Stimulated activated CD4-positive, alpha-beta T cell treated with anti-CD3 and anti-CD28 coated beads, Interleukin-12 subunit alpha, Interleukin-12 subunit beta, amount 100 ng/mL, for 4 hours (primary cell): Measurements from ENCODE around the gene FHDC1.

Source experiments
- DNase-seq: peaks from one replicate; pipeline ENCODE4 v3.0.0-alpha.2; 2020

Gene FHDC1

GRCh38 chr4:152983774-152984411, 47.8 kb downstream of the FHDC1 start:
- DNase-seq: no peak

GRCh38 chr4:152988721-152989553, 52.8 kb downstream of the FHDC1 start:
- no peak for DNase-seq

DNA sequence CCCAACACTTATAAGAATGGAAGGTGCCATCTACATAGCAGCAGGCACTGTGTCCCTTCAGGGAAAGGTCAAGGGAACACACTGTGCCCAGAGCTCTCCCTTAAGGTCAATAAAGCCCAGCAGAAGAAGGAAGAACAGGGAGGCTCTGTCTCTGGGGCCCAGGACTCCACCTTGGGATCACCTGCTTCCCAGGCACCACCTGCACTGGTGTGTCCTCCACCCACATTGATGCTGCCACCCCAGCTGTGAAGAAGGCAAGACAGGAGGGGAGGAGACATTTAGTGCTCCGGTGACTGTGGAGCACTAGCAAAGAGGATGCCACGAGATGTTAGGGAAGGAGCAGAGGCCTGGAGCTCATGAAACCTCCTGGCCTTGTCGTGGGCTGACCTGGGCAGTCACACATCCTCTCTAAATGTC, 53.4 kb downstream of the FHDC1 start:
- no peak for DNase-seq

DNA sequence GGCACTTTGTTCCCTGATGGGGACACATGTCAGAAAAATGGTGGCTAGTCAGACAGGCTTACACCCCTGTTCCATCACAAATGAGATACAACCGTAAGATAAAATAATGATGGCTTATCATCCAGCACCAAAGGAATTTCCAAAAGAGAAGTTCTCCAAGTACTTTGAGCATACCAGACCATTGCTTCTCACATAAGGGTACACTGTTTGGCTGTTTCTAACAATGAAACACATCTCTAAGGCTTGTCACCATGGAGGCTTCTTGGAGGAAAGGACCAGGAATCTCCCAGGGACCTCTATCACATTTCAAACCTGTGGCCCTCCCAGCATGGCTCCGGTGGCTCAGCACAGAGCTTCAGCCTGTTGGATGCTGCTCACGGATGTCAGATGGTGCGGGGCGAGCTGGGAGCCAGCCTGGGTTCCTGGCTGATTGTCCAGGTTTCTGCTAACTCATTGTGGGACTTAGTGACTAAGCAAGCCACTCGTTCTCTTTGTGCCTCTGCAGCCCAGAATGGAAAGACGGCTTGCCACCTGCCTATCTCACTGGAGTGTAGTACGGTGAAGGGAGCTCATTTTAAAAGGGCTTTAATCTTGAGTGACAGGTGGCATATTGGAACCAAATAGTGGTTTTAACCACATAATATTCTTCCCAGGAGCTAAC, 54.5 kb downstream of the FHDC1 start:
- DNase-seq: no peak

- DNase-seq: no peak
Measured at GRCh38 chr4:152991398-152991797, 55.3 kb downstream of the FHDC1 start.

DNA sequence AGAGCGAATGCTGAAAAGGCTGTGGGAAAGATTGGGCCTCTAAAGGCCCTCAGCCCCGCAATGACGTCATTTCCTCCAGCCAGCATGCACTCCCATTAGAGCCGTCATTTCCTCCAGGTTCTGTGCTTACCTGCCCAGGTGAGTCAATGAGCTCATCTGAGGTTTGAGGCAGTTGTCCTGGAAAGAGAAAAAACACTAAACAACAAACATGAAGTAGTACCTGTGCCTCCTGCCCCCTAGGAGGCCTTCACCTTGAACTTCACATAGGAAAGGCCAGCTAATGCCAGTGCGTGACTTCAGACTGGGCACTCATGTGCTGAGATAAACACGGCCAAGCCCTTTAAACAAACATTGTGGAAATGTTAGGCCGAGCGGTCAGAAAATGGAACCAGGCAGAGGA, 55.9 kb downstream of the FHDC1 start:
- DNase-seq: no peak

GRCh38 chr4:152992466-152992865, 56.3 kb downstream of the FHDC1 start:
- no peak for DNase-seq

- DNase-seq: no peak
Measured at GRCh38 chr4:152994038-152994437, 57.9 kb downstream of the FHDC1 start.

GRCh38 chr4:152996111-152996571, 60.0 kb downstream of the FHDC1 start:
- DNase-seq: no peak

GRCh38 chr4:152996672-152997071, 60.5 kb downstream of the FHDC1 start:
- DNase-seq: no peak

- DNase-seq: no peak
Measured at GRCh38 chr4:152997288-152997687, 61.2 kb downstream of the FHDC1 start.

DNA sequence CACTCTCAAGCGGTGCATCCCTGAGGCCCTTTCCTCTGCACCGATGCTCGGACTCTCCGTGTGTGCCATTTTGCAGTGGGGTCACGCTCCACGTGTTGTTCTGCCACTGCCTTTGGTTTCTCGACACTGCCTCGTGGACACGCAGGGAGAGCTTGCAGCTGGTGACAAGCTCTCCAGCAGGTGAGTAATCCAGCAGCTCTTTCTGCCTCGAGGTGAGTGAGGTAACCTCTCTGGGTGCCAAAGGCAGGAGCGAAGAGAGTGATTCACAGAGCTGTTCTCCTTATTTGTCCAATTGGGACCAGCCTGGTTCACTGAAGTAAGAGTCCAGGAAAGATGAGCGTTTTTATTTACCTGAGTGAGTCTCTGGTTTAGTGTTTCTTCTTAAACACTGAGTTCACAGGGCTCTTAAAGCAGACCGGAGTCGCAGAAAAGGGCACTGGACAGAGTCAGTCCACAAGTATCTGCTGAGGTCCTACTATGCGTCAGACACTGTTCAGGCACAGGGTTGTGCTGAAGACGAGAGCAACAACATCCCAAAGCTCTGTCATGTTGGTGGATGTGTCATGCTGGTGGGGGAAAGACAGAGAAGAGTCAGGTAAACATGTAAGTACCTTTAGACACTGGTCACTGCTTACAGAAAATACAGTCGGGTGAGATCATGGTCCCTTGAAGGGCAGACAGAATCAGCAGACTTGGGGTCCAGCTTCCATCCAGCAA, 61.8 kb downstream of the FHDC1 start:
- no peak for DNase-seq

GRCh38 chr4:152998861-152999260, 62.7 kb downstream of the FHDC1 start:
- DNase-seq: no peak

DNA sequence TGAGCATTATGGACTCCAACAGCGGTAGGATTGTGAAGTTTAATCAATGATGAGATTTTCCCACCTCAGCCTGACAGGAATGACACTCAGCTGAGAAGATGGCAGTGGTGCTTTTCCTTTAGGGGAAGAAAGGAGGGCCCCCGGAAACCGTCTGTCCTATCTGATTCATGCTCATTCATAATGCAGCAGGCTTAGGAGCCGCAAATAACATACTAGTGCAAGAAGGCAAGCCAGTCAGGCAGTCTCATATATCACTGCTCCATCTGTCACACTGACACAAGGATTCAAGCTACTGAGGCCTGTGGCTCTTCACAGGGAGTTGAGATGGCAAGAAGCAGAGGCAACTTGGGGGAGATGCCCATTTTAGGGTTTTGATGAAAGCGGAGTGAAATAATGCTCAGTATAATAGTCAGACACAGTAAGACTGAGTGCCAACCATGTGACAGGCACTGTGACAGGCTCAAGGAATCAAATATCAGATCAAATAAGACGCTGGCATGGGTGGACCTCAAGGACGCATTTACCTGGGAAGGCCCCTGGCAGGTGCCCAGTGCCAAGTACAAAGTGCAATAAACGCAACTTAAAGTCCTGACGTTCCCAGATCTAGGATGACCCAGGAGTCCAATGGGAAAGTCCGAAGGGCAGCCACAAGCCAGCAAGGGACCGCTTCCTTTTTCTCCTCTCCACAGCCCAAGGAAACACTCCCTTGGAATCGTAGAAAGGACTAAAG, 63.4 kb downstream of the FHDC1 start:
- DNase-seq: no peak

GRCh38 chr4:153000076-153000420, 63.9 kb downstream of the FHDC1 start:
- DNase-seq: no peak

GRCh38 chr4:153001626-153002025, 65.5 kb downstream of the FHDC1 start:
- no peak for DNase-seq

- DNase-seq: no peak
Measured at GRCh38 chr4:153002110-153002509, 66.0 kb downstream of the FHDC1 start.

DNA sequence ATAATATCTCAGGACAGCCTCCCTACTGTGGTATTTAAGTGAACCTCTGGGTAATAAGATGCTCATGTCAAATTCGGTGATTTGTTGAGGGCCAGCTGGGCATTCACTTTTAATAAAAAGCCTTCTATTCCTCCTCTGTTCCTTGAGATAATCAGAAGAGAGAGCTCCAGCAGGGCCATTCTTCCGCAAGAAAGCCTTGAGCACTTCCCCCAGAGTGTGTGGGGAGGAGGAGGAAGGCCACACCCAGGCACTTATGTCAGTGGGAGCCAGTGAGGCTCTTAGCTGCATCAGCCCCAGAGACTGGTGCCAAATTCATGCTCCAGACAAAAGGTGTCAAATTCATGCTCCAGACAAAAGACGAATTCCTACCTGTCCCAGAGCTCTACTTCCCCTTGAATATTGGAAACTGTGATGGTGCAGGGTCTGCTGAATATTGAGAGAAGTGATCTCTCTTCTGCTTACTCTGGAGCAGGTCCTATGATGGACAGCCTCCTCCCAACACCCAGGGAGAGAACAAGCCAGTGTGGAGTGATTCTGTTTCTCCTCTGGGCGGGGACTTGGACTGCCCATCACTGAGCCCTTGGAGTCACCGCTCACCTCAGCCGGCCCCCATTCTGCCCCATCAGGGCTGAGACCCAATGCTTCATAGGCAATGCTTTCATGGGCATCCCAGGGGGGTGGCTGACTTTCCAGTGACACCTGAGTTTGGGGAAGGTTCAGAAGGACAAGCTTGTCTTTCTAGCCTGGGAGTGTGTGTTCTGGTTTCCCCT, 68.1 kb downstream of the FHDC1 start:
- no peak for DNase-seq

DNA sequence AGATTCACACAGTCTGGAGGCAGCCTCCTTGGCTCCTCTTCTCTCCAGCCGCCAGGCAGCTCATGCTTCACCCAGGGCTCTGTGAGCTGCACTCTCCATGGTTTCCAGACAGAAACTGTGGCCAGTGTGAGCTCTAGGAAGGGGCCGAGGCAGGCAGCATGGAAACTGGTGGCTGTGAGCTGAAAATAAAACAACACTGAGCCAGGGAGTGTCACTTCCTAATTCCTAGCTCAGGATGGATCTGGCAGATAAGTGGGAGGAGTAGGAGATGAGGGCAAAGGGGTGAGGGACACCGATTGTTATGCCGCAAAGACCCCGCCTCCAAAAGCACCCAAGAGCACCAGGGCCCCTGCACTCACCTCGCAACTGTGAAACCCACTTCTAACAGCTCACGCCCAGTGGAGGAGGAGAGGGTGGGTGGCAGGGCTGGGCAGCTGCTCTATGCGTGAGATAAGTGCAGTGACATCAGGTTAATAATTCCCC, 69.8 kb downstream of the FHDC1 start:
- no peak for DNase-seq

- DNase-seq: no peak
Measured at GRCh38 chr4:153008578-153009199, 72.6 kb downstream of the FHDC1 start.

GRCh38 chr4:153010146-153010545, 74.0 kb downstream of the FHDC1 start:
- DNase-seq: no peak
